IPS-18c (cell line): Measurements from ENCODE around the gene SMAD6.

Source experiments
- H3K4me3 ChIP-seq: 2 replicates; pipeline ENCODE4 v1.7.0; 2013; ENCODE audit warnings: low read depth, mild to moderate bottlenecking, low read length, moderate library complexity; ENCODE audit not compliant: insufficient read depth
- H3K9me3 ChIP-seq: one replicate; pipeline ENCODE4 v1.6.1; 2013; ENCODE audit warnings: mild to moderate bottlenecking, low read length, moderate library complexity; ENCODE audit not compliant: control insufficient read depth, insufficient read depth

The SMAD6 gene

GRCh38 chr15:66742286-66742685, 40.2 kb downstream of the SMAD6 start:
- H3K4me3 ChIP-seq: no peak overlapping the region
- H3K9me3 ChIP-seq: no peaks in the 10 kb centered on the region

GRCh38 chr15:66743204-66743603, 41.2 kb downstream of the SMAD6 start:
- Histone ChIP-seq H3K9me3 (no peaks in the 10 kb centered on the region), H3K4me3 (no peak overlapping the region)

DNA sequence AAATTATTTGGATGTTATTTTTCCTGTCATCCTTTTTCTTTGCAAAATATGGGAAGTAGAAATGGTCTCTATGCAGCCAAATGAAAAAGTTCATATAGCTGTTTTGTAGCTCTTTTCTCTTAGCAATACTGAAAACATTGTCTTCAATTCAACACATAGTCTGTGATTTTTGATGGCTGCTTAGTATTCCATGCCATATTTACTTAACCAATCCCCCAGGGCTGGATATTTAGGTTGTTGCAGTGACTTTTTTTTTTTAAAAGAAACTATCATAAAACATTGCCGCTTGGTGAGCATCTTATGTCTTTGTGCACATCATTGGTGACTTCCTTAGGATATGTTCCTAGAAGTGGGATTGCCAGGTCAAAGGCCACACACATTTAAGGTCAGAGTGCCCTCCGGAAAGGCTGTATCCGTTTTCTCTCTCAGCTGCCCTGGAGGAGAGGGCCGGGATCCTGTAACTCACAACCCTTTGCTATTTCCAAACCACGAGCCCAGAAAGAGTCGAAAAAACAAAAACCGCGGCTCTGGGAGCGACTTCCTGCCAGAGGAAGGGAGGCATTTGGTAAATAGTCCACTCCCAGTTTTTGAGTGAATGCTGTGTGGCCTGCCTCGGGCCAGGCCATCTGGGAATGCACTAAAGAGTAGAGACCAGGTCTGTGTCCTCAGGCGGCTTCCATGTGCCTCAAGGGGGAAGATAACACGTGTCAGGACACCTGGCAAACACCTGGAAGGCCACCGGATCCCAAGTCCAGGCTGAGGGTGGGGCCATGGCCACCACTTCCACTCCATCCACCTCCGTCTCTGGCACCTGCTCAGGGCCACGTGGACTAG, 41.9 kb downstream of the SMAD6 start:
- Histone ChIP-seq H3K4me3 (no peak overlapping the region), H3K9me3 (no peaks in the 10 kb centered on the region)

- Histone ChIP-seq H3K4me3 (no peak overlapping the region), H3K9me3 (no peaks in the 10 kb centered on the region)
These were observed 42.7 kb downstream of the SMAD6 start for GRCh38 chr15:66744610-66745279.

- H3K9me3 ChIP-seq: no peaks in the 10 kb centered on the region
- no peak overlapping the region for H3K4me3 ChIP-seq
These were observed 43.6 kb downstream of the SMAD6 start for GRCh38 chr15:66745530-66746230.

- H3K9me3 ChIP-seq: no peaks in the 10 kb centered on the region
- H3K4me3 ChIP-seq: no peak overlapping the region
These were observed 44.2 kb downstream of the SMAD6 start for GRCh38 chr15:66746231-66746605.

- H3K9me3 ChIP-seq: no peaks in the 10 kb centered on the region
- H3K4me3 ChIP-seq: no peak overlapping the region
These were observed 45.2 kb downstream of the SMAD6 start for GRCh38 chr15:66747223-66747622.

DNA sequence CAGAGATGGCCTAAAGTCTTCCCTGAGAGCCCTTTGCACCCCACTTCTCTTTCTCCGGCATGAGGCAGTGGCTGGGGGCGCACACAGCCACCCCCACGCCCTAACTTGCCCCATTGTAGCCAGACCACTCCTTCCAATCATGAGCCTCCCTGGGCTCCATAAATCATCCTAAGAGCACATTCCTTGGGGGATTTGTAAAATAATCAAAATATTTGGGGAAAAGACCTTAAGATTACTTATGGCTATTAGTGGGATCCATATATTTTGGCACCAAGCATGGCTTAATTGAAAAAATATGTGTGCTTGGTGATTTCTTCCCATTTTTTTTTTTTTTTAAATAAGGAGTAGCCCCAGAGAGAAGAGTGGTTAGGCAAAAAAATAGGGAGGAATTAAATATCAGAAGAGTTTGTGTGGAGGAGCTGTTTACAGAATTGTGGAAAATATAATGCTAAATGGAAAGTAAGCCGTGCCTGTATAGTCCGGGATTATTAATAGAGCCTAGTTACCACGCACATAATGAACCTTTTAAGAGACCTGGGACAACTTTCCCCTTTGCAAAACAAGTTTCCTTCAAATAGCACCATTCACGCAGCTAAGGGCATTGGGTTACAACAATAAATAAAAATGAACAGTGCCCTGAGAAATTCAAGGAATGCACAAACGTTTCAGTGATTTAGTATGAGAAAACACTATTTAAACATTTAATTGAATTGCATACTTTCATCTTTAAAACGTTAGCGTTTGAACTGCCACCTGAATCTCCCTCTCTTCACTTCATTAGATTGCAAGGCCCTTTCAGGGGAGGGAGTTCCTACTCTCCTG, 46.1 kb downstream of the SMAD6 start:
- no peak overlapping the region for H3K4me3 ChIP-seq

GRCh38 chr15:66748708-66749035, 46.6 kb downstream of the SMAD6 start:
- H3K4me3 ChIP-seq: no peak overlapping the region
- no peaks in the 10 kb centered on the region for H3K9me3 ChIP-seq

More for the DNA sequence above, 46.1 kb downstream of the SMAD6 start:
- no peaks in the 10 kb centered on the region for H3K9me3 ChIP-seq

- no peak overlapping the region for H3K4me3 ChIP-seq
- H3K9me3 ChIP-seq: peaks cover 2% of the 10 kb centered on the region
These were observed 48.0 kb downstream of the SMAD6 start for GRCh38 chr15:66749841-66750575.

- peaks cover 6% of the 10 kb centered on the region for H3K9me3 ChIP-seq
- no peak overlapping the region for H3K4me3 ChIP-seq
These were observed 48.6 kb downstream of the SMAD6 start for GRCh38 chr15:66750609-66751008.

- H3K9me3 ChIP-seq: peaks cover 6% of the 10 kb centered on the region
- H3K4me3 ChIP-seq: no peak overlapping the region
These were observed 49.5 kb downstream of the SMAD6 start for GRCh38 chr15:66751579-66751978.

DNA sequence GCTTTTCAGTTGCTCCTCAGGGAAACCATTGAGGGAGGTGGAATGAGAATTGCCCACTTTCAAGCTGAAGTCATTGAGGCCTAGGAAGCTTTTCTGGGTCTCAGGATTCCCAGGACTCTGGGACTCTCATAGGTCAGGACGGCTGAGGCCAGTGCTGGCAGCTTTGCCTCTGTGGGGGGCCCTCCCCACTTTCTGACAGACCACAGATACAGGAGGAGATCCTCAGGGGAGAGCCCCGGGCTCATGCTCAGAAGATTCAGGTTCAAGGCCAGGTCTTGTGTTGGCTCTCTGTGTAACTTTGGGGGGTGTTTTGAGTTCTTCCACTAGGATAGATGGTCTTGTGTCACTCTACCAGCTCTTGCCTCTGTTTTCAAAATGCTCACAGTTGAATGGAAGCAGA, 50.0 kb downstream of the SMAD6 start:
- peaks cover 6% of the 10 kb centered on the region for H3K9me3 ChIP-seq
- H3K4me3 ChIP-seq: no peak overlapping the region

- H3K4me3 ChIP-seq: no peak overlapping the region
- peaks cover 6% of the 10 kb centered on the region for H3K9me3 ChIP-seq
These were observed 51.8 kb downstream of the SMAD6 start for GRCh38 chr15:66753687-66754377.

- peaks cover 6% of the 10 kb centered on the region for H3K9me3 ChIP-seq
- no peak overlapping the region for H3K4me3 ChIP-seq
These were observed 52.8 kb downstream of the SMAD6 start for GRCh38 chr15:66754789-66755188.

DNA sequence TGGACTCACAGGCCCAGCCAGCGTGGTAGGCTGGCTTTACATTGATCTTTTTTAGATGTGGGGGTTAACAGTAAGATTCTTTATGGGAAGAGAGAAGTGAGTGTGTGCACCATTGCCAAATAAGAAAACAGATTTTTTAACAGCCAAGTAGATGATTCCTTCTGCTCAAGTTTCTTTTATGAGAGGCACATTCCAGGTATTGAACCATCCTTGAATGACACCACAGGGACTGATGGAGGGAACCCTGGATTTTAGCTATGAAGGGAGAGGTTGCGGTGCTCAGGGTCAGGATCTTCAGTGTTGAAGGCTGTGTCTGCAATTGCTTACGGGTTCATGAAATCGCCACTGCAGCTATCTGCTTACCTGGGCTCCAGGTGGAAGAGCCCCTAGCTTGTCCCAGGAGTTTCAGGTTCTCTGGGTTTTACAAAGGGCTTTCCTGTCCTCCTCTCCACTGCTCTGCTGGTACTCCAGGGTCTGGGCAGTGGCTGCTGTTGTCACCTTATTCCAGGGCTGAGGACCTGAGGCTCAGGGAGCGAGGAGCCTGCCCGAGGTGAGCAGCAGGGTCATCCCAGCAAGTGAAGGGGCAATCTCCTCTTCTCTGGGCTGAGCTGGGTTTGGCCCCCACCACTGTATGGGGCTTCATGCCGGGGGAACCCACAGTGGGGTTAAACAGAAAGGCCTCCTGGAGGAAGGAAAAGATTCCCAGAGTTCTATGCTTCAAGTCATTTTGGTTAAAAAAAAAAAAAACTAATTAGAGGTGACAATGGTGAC, 53.4 kb downstream of the SMAD6 start:
- Histone ChIP-seq H3K4me3 (no peak overlapping the region), H3K9me3 (peaks cover 6% of the 10 kb centered on the region)
